MM.1S (cell line): ENCODE measurements around the gene USP49.

Experiments
- DNase-seq: peaks from one replicate; pipeline ENCODE4 v3.0.0-alpha.2; 2015
- H2AFZ ChIP-seq: fragments of 300-600 bp; sonication (generic); 2 replicates; pipeline ENCODE4 v1.6.0; 2016; ENCODE audit warnings: antibody characterized with exemption, low read length
- H3F3A ChIP-seq: fragments of 300-600 bp; sonication (generic); 2 replicates; pipeline ENCODE4 v1.6.1; 2016; ENCODE audit warnings: mild to moderate bottlenecking, antibody characterized with exemption, low read length, moderate library complexity, mixed read lengths; ENCODE audit not compliant: insufficient read depth
- H3K27ac ChIP-seq: fragments of 300-600 bp; sonication (generic); 2 replicates; pipeline ENCODE4 v1.5.1; 2016; ENCODE audit warnings: mild to moderate bottlenecking, low read length
- H3K27me3 ChIP-seq: fragments of 300-600 bp; sonication (generic); replicated peaks from 2 replicates; pipeline ENCODE4 v1.6.0; 2016; ENCODE audit warnings: low read length; ENCODE audit not compliant: insufficient read depth
- H3K36me3 ChIP-seq: fragments of 300-600 bp; sonication (generic); replicated peaks from 2 replicates; pipeline ENCODE4 v1.6.1; 2016; ENCODE audit warnings: mild to moderate bottlenecking, low read length, mixed read lengths; ENCODE audit not compliant: insufficient read depth
- H3K4me1 ChIP-seq: fragments of 300-600 bp; sonication (generic); 2 replicates; pipeline ENCODE4 v1.6.1; 2016; ENCODE audit warnings: low read length, mixed read lengths
- H3K4me2 ChIP-seq: fragments of 300-600 bp; sonication (generic); 2 replicates; pipeline ENCODE4 v1.6.0; 2016; ENCODE audit warnings: low read depth, low read length
- H3K4me3 ChIP-seq: fragments of 300-600 bp; sonication (generic); 2 replicates; pipeline ENCODE4 v1.5.1; 2016; ENCODE audit warnings: low read length, mixed read lengths
- H3K79me2 ChIP-seq: fragments of 300-600 bp; sonication (generic); 2 replicates; pipeline ENCODE4 v1.6.1; 2016; ENCODE audit warnings: mixed run types, low read length, mixed read lengths
- H3K9ac ChIP-seq: fragments of 300-600 bp; sonication (generic); 2 replicates; pipeline ENCODE4 v1.6.1; 2016; ENCODE audit warnings: low read length, mixed read lengths
- H3K9me2 ChIP-seq: fragments of 300-600 bp; sonication (generic); replicated peaks from 2 replicates; pipeline ENCODE4 v1.6.1; 2016; ENCODE audit warnings: mild to moderate bottlenecking, low read length, mixed read lengths; ENCODE audit not compliant: insufficient read depth
- H3K9me3 ChIP-seq: fragments of 300-600 bp; sonication (generic); replicated peaks from 2 replicates; pipeline ENCODE4 v1.6.1; 2016; ENCODE audit warnings: mild to moderate bottlenecking, low read length, mixed read lengths; ENCODE audit not compliant: insufficient read depth
- H4K20me1 ChIP-seq: fragments of 300-600 bp; sonication (generic); 2 replicates; pipeline ENCODE4 v1.6.1; 2016; ENCODE audit warnings: mild to moderate bottlenecking, low read length, moderate library complexity, mixed read lengths; ENCODE audit not compliant: insufficient read depth
- EZH2 ChIP-seq: fragments of 300-600 bp; sonication (generic); optimal IDR thresholded peaks from 2 replicates; pipeline ENCODE3; 2017; ENCODE audit warnings: low read depth, mild to moderate bottlenecking, antibody characterized with exemption, low read length, mixed read lengths
- EZH2phosphoT487 ChIP-seq: fragments of 300-600 bp; sonication (generic); IDR thresholded peaks from 2 replicates; pipeline ENCODE4 v1.6.1; 2018; ENCODE audit warnings: antibody characterized with exemption, low read length
- TF ChIP-seq, protein P1 (sequence below): fragments of 300-600 bp; sonication (generic); IDR thresholded peaks from 2 replicates; pipeline ENCODE4 v1.5.1; 2016; ENCODE audit warnings: antibody characterized with exemption, low read length, mixed read lengths

USP49 gene

DNA sequence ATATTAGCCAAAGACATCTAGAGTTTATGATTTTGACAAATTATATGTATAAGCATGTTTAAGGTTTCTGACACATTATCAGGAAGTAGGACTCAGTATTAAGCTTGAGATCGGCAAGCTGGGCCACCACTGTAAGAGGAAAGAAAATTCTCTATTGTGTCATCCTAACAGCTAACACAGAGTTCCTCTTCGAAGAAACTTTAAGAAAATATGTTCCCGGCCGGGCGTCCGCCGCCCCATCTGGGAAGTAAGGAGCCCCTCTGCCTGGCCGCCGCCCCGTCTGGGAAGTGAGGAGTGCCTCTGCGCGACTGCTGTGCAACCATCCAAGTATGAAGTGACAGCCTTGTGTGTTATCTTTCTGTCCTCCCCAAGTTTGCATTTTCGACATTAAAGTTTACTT is 23.0 kb downstream of the USP49 start:
- Histone ChIP-seq H3K4me3 (no peak overlapping the region), H3K9me2 (no peaks in the 10 kb centered on the region), H3K27ac (no peak overlapping the region), H3F3A (peaks cover 15% of the 10 kb centered on the region), H4K20me1 (no peaks in the 10 kb centered on the region), H3K4me1 (peaks cover 15% of the 10 kb centered on the region), H2AFZ (no peak overlapping the region), H3K9me3 (no peaks in the 10 kb centered on the region), H3K79me2 (0 out of 2 replicates have a peak, but pooled peaks cover 4% of the 10 kb centered on the region), H3K9ac (no peak overlapping the region), H3K27me3 (no peaks in the 10 kb centered on the region), H3K4me2 (no peak overlapping the region), H3K36me3 (no peaks in the 10 kb centered on the region; the same call in 1 of the 2 replicates)
- TF ChIP-seq EZH2phosphoT487: no peak
- TF ChIP-seq EZH2: no peak
- TF ChIP-seq, protein P1, sequence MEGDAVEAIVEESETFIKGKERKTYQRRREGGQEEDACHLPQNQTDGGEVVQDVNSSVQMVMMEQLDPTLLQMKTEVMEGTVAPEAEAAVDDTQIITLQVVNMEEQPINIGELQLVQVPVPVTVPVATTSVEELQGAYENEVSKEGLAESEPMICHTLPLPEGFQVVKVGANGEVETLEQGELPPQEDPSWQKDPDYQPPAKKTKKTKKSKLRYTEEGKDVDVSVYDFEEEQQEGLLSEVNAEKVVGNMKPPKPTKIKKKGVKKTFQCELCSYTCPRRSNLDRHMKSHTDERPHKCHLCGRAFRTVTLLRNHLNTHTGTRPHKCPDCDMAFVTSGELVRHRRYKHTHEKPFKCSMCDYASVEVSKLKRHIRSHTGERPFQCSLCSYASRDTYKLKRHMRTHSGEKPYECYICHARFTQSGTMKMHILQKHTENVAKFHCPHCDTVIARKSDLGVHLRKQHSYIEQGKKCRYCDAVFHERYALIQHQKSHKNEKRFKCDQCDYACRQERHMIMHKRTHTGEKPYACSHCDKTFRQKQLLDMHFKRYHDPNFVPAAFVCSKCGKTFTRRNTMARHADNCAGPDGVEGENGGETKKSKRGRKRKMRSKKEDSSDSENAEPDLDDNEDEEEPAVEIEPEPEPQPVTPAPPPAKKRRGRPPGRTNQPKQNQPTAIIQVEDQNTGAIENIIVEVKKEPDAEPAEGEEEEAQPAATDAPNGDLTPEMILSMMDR: no peak
- no peak for DNase-seq

DNA sequence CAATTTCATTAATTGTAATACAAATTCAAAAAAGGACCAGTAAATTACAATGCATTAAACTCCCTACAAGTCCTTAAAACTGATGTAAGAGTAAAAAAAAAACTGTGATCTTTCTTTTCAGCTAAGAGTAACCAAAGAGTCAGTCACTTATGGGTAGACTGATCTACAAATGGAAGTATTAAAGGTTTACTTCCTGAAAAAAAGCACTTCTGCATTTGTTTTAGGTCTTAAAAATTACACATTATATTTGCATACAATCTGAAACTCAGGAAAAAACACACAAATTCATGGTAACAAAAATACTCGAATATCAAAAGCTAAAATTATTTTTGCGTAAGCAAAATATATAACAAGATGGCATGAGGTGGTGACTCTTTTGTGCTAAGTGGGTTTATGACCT is 23.5 kb downstream of the USP49 start:
- H3K27ac ChIP-seq: no peak overlapping the region

DNA sequence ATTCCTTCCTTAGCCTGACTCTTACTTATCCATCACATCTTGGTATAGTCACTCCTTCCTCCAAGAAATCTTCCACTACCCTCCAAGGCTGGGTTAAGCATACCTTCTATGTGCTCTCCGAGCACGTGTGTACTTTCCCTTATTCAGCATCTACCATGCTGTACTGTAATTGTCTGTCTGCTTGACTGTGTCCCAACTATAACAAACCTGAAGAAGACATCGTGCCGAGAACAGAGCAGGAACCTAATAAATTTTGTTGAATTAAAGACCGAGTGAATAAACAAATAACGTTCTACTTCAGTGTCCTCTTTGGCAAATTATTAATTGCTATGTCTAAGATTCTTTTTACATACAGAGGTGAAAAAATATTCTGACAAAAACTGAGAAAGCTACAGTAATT is 35.8 kb downstream of the USP49 start:
- Histone ChIP-seq H3K27me3 (no peaks in the 10 kb centered on the region), H3K36me3 (no peaks in the 10 kb centered on the region), H2AFZ (no peak overlapping the region), H3K4me3 (no peak overlapping the region), H3K9me2 (no peaks in the 10 kb centered on the region), H3K27ac (no peak overlapping the region), H3K4me1 (peaks cover 23% of the 10 kb centered on the region), H3K4me2 (no peak overlapping the region), H3K79me2 (peaks cover 3% of the 10 kb centered on the region; the same call in 1 of the 2 replicates), H3K9me3 (no peaks in the 10 kb centered on the region), H3F3A (peaks cover 9% of the 10 kb centered on the region), H4K20me1 (no peaks in the 10 kb centered on the region), H3K9ac (no peak overlapping the region)
- TF ChIP-seq EZH2phosphoT487 (no peak), EZH2 (no peak)
- TF ChIP-seq, protein P1: no peak
- DNase-seq: no peak

More for the DNA sequence above, 23.5 kb downstream of the USP49 start:
- DNase-seq: no peak
- Histone ChIP-seq H3K36me3 (no peaks in the 10 kb centered on the region; the same call in 1 of the 2 replicates), H3K4me1 (peaks cover 15% of the 10 kb centered on the region), H2AFZ (no peak overlapping the region), H3K4me2 (no peak overlapping the region), H3K79me2 (0 out of 2 replicates have a peak, but pooled peaks cover 4% of the 10 kb centered on the region), H3K4me3 (no peak overlapping the region), H3K9ac (no peak overlapping the region), H3F3A (peaks cover 15% of the 10 kb centered on the region), H4K20me1 (no peaks in the 10 kb centered on the region), H3K27me3 (no peaks in the 10 kb centered on the region), H3K9me2 (no peaks in the 10 kb centered on the region), H3K9me3 (no peaks in the 10 kb centered on the region)
- TF ChIP-seq EZH2: no peak
- TF ChIP-seq, protein P1: no peak
- no peak for TF ChIP-seq EZH2phosphoT487
